HepG2 (cell line): ENCODE measurements around the gene INPP5E. TPM values are rescaled to one million over a fixed set of nuclear protein-coding genes. Genes with fewer than 3 reads are reported as not detected.

Experiments
- ARID3A ChIP-seq: IDR thresholded peaks from 2 replicates; pipeline ENCODE4 v1.6.1; 2012; ENCODE audit warnings: low read depth, low read length, improper control_type of control experiment
- ARID4A ChIP-seq: sonication (generic); formaldehyde crosslinking; IDR thresholded peaks from 2 replicates; pipeline ENCODE4 v1.5.0; 2020; ENCODE audit warnings: mild to moderate bottlenecking, missing genetic modification reagents, borderline replicate concordance
- ATF2 ChIP-seq: sonication (generic); formaldehyde crosslinking; IDR thresholded peaks from 2 replicates; pipeline ENCODE4 v1.4.0; 2020; ENCODE audit warnings: missing genetic modification reagents
- BHLHE40 ChIP-seq: IDR thresholded peaks from 2 replicates; pipeline ENCODE4 v1.6.1; 2011; ENCODE audit warnings: low read length, improper control_type of control experiment
- CCDC6 ChIP-seq: sonication (generic); formaldehyde crosslinking; IDR thresholded peaks from 2 replicates; pipeline ENCODE4 v1.8.1; 2022; ENCODE audit warnings: mild to moderate bottlenecking, missing genetic modification reagents, moderate library complexity
- CHD4 ChIP-seq: fragments of 200-600 bp; sonication (generic); IDR thresholded peaks from 2 replicates; pipeline ENCODE4 v1.7.0; 2017; ENCODE audit warnings: mild to moderate bottlenecking, low read length, borderline replicate concordance
- DBP ChIP-seq: sonication (generic); formaldehyde crosslinking; IDR thresholded peaks from 2 replicates; pipeline ENCODE4 v1.4.0; 2020; ENCODE audit warnings: missing genetic modification reagents; ENCODE audit errors: not compliant biosample characterization
- DNMT3B ChIP-seq: conservative IDR thresholded peaks from 2 replicates; pipeline ENCODE4 v1.6.1; 2016; ENCODE audit warnings: missing biosample characterization, control low read depth
- ERF ChIP-seq: IDR thresholded peaks from 2 replicates; pipeline ENCODE4 v1.6.1; 2018; ENCODE audit warnings: missing biosample characterization, missing genetic modification reagents
- FOXA3 ChIP-seq: IDR thresholded peaks from 2 replicates; pipeline ENCODE4 v1.6.1; 2016; ENCODE audit warnings: missing genetic modification reagents, missing compliant biosample characterization
- FOXO1 ChIP-seq: sonication (generic); formaldehyde crosslinking; IDR thresholded peaks from 2 replicates; pipeline ENCODE4 v1.4.0; 2020; ENCODE audit warnings: missing genetic modification reagents
- GPBP1L1 ChIP-seq: sonication (generic); formaldehyde crosslinking; IDR thresholded peaks from 2 replicates; pipeline ENCODE4 v1.5.0; 2020; ENCODE audit warnings: mild to moderate bottlenecking, missing genetic modification reagents
- JUNB ChIP-seq: sonication (generic); formaldehyde crosslinking; IDR thresholded peaks from 2 replicates; pipeline ENCODE4 v1.8.0; 2022; ENCODE audit warnings: missing genetic modification reagents, mild to moderate bottlenecking, borderline replicate concordance
- NRL ChIP-seq: sonication (generic); formaldehyde crosslinking; IDR thresholded peaks from 2 replicates; pipeline ENCODE4 v1.5.0; 2020; ENCODE audit warnings: missing genetic modification reagents, mild to moderate bottlenecking, moderate library complexity, borderline replicate concordance
- POLR2AphosphoS2 ChIP-seq: IDR thresholded peaks from 2 replicates; pipeline ENCODE4 v1.6.1; 2011; ENCODE audit warnings: low read depth, low read length, improper control_type of control experiment
- SMAD3 ChIP-seq: sonication (generic); formaldehyde crosslinking; IDR thresholded peaks from 2 replicates; pipeline ENCODE4 v1.4.0; 2020; ENCODE audit warnings: missing genetic modification reagents
- SUZ12 ChIP-seq: fragments of 150-350 bp; IDR thresholded peaks from 2 replicates; pipeline ENCODE4 v1.6.1; 2014; ENCODE audit warnings: low read depth, low read length
- TBX3 ChIP-seq: fragments of 450-650 bp; IDR thresholded peaks from 2 replicates; pipeline ENCODE4 v1.6.1; 2017; ENCODE audit warnings: antibody characterized with exemption, mild to moderate bottlenecking, inconsistent platforms, borderline replicate concordance
- ZSCAN22 ChIP-seq: sonication (generic); formaldehyde crosslinking; IDR thresholded peaks from 2 replicates; pipeline ENCODE4 v1.4.0; 2020; ENCODE audit warnings: mild to moderate bottlenecking, missing genetic modification reagents
- polyA plus RNA-seq, 8 experiments: library from polyadenylated mRNA; depleted of rRNA in 3 of 8; stranded (reverse) in 7 of 8; unstranded in 1 of 8; fragments of >200 nt; fragmentation: Illumina TruSeq in 4 of 8; extraction: Trizol in 4 of 8; gene quantifications; 2 replicates each; pipeline versions ENCODE4 v1.2.1 to v1.2.3, GENCODE V29; 2011 to 2016; ENCODE audit warnings: low read depth in 4 of 8, missing spikeins in 1 of 8, mixed read lengths in 1 of 8; ENCODE audit not compliant: insufficient read depth in 1 of 8
- total RNA-seq, 5 experiments: library from RNA; depleted of rRNA; stranded (reverse); fragments of >200 nt; fragmentation: Illumina TruSeq; extraction: Trizol; gene quantifications; 2 replicates each; pipeline ENCODE4 v1.2.3, GENCODE V29; 2016; ENCODE audit warnings: low read depth in 1 of 5

Gene INPP5E
- total and polyA plus RNA-seq, 2 of the 13 experiments (the other 11 are each of a cell fraction or from before 2014, with no cell fraction given): 5.5 TPM

GRCh38 chr9:136488247-136489214, 48.9 kb upstream of the INPP5E start (continued):
- TF ChIP-seq SMAD3 (CRISPR knock-in tag) (0 out of 2 replicates have a peak, but pooled peaks have one; percentile 43), SUZ12 (no peak), ARID4A (no peak), ARID3A (no peak), CCDC6 (CRISPR knock-in tag) (no peak), BHLHE40 (no peak), FOXO1 (0 out of 2 replicates have a peak, but pooled peaks have one; percentile 29), ZSCAN22 (no peak), NRL (CRISPR knock-in tag) (0 out of 2 replicates have a peak, but pooled peaks have one; percentile 32), TBX3 (no peak), ERF (CRISPR knock-in tag) (peak; percentile 31; the same call in 1 of the 2 replicates), DNMT3B (CRISPR knock-in tag) (no peak), FOXA3 (CRISPR knock-in tag) (no peak), JUNB (CRISPR knock-in tag) (no peak), CHD4 (no peak), GPBP1L1 (CRISPR knock-in tag) (no peak), DBP (CRISPR knock-in tag) (no peak), ATF2 (CRISPR knock-in tag) (no peak), POLR2AphosphoS2 (no peak)
